Hindlimb muscle (tissue), 1 donor: ENCODE results near the gene GABBR1. TPM values are rescaled to one million over a fixed set of nuclear protein-coding genes. Genes with fewer than 3 reads are reported as not detected.
"Not testable (repeated sequence)": the region's sequence is repeated elsewhere in the genome, so short reads cannot be mapped to it uniquely, and the experiment has no call there.

ENCODE experiments used
- DNase-seq: peaks from one replicate; pipeline ENCODE4 v3.0.0-alpha.2; 2013
- polyA plus RNA-seq: library from polyadenylated mRNA; unstranded; fragments of 120-200 nt; gene quantifications from one replicate; pipeline ENCODE4 v1.2.1, GENCODE V29; 2013; ENCODE audit not compliant: insufficient read length

GABBR1 gene
- 31.1 TPM for polyA plus RNA-seq

- peak; percentile 92 for DNase-seq
Measured at GRCh38 chr6:29632789-29633533, at the start of gene GABBR1. GABBR1 (minus strand) TSS chr6:29633183; CDS start chr6:29632385, 798 bp downstream.

GRCh38 chr6:29681811-29682210 is 48.8 kb upstream of the GABBR1 start:
- DNase-seq, result no peak

- no peak for DNase-seq
Measured at GRCh38 chr6:29680904-29681303, 47.9 kb upstream of the GABBR1 start, which contains the start of gene ZFP57. ZFP57 (minus strand) TSS chr6:29681152; CDS start chr6:29677003, 4,149 bp downstream.

GRCh38 chr6:29680416-29680815 is 47.4 kb upstream of the GABBR1 start:
- DNase-seq, result no peak

GRCh38 chr6:29679962-29680361 is 47.0 kb upstream of the GABBR1 start:
- DNase-seq, result no peak

GRCh38 chr6:29678114-29678513 is 45.1 kb upstream of the GABBR1 start:
- no peak for DNase-seq

- no peak for DNase-seq
Measured at GRCh38 chr6:29676981-29677601, 44.1 kb upstream of the GABBR1 start.

- no peak for DNase-seq
Measured at GRCh38 chr6:29675561-29675960, 42.6 kb upstream of the GABBR1 start.

- DNase-seq, result no peak
Measured at GRCh38 chr6:29674008-29674407, 41.0 kb upstream of the GABBR1 start.

- no peak for DNase-seq
Measured at GRCh38 chr6:29673161-29673560, 40.2 kb upstream of the GABBR1 start.

GRCh38 chr6:29672116-29672515 is 39.1 kb upstream of the GABBR1 start:
- DNase-seq, result not testable (repeated sequence)

GRCh38 chr6:29671026-29671425 is 38.0 kb upstream of the GABBR1 start:
- DNase-seq, result no peak

GRCh38 chr6:29667158-29667557 is 34.2 kb upstream of the GABBR1 start:
- no peak for DNase-seq

GRCh38 chr6:29666826-29667130 is 33.8 kb upstream of the GABBR1 start:
- no peak for DNase-seq

GRCh38 chr6:29665942-29666825 is 33.2 kb upstream of the GABBR1 start:
- DNase-seq, result no peak

- DNase-seq, result no peak
Measured at GRCh38 chr6:29663300-29664042, 30.5 kb upstream of the GABBR1 start.

GRCh38 chr6:29661502-29662141 is 28.6 kb upstream of the GABBR1 start:
- DNase-seq, result not testable (repeated sequence)

GRCh38 chr6:29661071-29661470 is 28.1 kb upstream of the GABBR1 start:
- DNase-seq, result no peak

- no peak for DNase-seq
Measured at GRCh38 chr6:29656798-29657197, 23.8 kb upstream of the GABBR1 start, which contains the start of gene MOG. MOG (plus strand) TSS chr6:29657092; CDS start chr6:29657210, 118 bp downstream.

- no peak for DNase-seq
Measured at GRCh38 chr6:29656157-29656556, 23.2 kb upstream of the GABBR1 start.

GRCh38 chr6:29655658-29656057 is 22.7 kb upstream of the GABBR1 start:
- DNase-seq, result no peak
